Right hindlimb (tissue), 1 donor: ENCODE measurements around the gene TMEM184A.
"Not testable (repeated sequence)": the region's sequence is repeated elsewhere in the genome, so short reads cannot be mapped to it uniquely, and the experiment has no call there.

ENCODE experiments used
- DNase-seq: peaks from one replicate; pipeline ENCODE4 v3.0.0-alpha.2; 2018

TMEM184A gene

DNA sequence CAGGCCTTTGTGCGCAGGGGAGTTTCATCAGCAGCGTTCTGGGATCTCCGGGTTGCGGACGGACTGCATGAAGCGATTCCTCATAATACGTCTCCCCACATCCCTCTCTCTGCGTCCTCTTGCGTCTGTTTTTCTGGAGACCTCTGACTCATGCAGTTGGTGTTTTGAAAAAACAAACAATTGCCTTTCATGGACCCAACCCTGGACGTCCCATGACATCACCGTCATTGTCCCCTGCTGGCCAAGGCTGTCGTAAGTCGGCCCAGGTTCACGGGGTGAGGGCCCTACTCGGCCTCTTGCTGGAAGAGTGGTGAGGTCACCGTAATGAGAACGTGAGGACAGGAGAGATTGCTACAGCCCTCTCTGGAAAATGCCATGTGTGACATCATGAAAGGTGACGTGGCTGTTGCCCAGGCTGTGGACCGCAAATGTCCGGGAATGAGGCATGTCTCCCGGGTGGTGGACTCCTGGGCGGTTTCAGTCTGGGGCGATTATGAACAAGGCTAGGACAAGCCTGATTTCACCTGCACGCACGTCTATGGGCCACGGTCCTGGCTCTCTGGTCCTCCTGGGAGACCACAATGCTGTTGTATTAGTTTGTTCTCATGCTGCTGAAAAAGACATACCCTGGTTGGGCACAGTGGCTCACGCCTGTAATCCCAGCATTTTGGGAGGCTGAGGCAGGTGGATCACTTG is 35.3 kb downstream of the TMEM184A start:
- no peak for DNase-seq

GRCh38 chr7:1519322-1519922 is 36.6 kb downstream of the TMEM184A start:
- DNase-seq: not testable (repeated sequence)

DNA sequence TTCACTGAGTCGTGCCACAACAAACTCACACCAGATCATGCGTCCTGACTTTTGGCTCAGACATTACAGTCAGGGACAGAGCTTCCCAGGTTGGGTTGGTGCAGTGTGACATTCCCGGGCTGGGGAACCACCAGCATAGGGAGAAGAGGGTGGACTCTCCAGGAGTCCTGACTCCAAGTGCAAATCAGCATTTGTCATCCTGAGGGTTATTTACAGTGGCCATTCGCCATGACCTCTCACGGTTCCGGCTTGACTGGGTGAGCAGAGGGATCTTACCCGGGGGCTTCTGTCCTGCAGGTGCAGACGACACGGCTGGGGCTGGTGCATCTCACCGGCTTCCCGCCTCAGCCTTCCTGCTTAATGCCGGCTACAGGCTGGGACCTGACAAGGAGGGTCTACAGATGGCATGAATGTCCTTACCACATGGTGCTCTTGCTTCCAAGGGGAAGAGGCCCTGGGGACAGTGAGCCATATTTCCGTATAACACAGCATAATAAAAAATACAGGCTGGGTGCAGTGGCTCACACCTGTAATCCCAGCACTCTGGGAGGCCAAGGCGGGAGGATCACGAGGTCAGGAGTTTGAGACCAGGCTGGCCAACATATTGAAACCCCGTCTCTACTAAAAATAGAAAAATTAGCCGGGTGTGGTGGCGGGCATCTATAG is 39.3 kb downstream of the TMEM184A start:
- DNase-seq: no peak

DNA sequence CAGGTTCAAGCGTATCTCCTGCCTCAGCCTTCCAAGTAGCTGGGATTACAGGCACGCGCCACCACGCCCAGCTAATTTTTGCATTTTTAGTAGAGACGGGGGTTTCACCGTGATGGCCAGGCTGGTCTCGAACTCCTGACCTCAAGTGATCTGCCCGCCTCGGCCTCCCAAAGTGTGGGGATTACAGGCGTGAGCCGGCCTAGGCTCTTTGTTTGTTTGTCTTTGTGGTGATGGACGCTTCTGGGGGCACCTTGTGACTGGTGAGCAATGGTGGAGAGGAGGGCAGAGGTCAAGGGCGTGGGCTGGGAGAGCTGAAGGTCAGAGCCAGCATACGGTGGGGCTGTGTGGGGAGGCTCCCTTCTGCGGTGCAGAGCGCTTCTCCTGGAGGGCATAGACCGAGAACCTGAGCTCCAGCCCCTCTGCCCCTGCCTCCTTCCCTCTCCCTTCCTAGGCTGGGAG is 40.5 kb downstream of the TMEM184A start:
- DNase-seq: not testable (repeated sequence)

DNA sequence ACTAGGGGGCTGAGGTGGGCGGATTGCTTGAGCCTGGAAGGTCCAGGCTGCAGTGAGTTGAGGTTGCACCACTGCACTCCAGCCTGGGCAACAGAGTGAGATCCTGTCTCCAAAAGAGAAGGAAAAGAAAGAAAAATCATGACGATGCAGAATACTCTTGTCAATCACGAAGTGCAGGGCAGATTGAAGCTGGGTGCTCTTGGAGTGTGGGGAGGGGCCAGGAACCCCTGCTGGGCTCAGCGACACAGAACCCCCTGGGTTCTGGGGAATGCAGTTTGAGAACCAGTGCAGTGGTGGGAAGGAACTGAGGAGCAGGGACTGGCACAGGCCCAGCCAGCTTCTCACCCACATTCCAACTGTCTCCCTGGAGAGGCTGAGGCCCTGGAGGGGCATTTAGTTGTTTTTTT is 41.0 kb downstream of the TMEM184A start:
- no peak for DNase-seq

DNA sequence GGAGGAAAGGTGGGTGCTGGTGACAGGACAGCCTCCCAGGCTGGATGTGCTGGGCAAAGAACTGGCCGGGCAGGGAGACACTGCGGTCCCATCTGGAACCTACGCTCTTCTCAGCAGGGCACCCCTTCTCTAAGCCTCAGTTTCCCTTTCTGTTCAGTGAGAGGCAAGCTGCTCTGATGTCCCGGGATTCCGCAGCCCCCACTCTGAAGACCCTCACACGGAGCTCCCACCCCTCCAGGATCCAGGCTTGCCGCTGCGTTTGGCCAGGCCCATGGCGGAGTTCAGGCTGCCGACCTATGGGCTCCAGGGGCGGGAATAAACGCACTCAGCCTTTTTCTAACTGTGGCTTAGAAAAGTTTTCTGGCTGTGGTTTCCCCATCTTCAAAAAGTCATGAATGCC is 41.6 kb downstream of the TMEM184A start:
- no peak for DNase-seq

GRCh38 chr7:1513657-1514095 is 42.3 kb downstream of the TMEM184A start:
- DNase-seq: peak; percentile 40

GRCh38 chr7:1512781-1513656 is 43.0 kb downstream of the TMEM184A start:
- peak; percentile 62 for DNase-seq

GRCh38 chr7:1511444-1512422 is 44.3 kb downstream of the TMEM184A start:
- no peak for DNase-seq

DNA sequence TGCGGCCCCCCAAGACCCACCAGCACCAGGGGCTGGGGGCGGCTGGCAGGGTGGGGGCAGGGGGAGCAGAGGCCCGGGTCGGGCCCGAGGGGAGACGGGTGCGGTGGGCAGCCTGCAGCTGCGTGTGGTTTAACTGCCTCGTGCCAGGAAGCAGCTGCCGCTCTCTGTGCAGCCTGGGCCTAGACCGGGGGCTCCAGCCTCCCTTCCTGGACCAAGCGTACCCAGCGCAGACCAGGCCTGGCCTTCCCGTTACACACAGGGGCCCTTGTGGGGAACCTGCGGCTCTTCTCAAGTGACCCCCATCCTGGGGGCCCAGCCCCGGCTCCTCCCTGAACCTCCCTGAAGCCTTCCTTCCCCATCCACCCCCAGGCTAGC is 45.2 kb downstream of the TMEM184A start:
- no peak for DNase-seq

DNA sequence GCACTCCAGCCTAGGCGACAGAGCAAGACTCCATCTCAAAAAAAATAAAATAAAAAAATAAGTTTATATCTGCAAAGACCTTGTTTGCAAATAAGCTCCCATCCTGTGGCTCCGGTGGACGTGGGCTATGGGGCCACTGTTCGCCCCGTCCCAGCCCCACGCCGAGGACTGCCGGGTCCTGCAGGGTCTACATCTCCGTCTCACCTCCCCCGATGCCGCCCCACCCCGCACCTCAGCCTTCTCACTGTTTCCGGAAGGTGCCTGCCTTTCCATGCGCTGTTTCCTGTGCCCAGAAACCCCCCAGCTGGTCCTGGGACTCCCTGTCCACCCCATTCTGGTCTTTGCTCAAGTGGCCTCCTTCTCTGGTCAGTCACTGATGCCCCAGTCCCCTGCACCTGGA is 46.8 kb downstream of the TMEM184A start:
- no peak for DNase-seq

DNA sequence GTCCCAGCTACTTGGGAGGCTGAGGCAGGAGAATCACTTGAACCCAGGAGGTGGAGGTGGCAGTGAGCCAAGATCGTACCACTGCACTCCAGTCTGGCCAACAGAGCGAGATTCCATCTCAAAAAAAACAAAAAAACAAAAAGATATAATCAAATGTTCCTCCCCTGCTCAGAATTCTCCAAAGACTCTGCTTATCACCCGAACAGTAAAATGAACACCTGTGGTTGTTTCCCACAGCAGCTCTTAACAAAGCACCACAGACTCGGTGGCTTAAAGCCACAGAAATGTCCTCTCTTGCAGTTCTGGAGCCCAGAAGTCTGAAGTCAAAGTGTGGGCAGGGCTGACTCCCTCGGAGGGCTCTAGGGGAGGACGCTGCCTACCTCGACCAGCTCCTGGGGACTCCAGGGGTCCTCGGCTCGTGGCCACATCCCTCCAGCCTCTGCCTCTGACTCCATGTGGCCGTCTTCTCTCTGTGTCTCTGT is 47.7 kb downstream of the TMEM184A start:
- no peak for DNase-seq

GRCh38 chr7:1505731-1506550 is 50.1 kb downstream of the TMEM184A start:
- no peak for DNase-seq

- DNase-seq: peak; percentile 94
Observed at GRCh38 chr7:1503816-1504775, 51.9 kb downstream of the TMEM184A start, which contains the start of gene INTS1. INTS1 (minus strand) TSS chr7:1504389; CDS start chr7:1503960, 429 bp downstream.

DNA sequence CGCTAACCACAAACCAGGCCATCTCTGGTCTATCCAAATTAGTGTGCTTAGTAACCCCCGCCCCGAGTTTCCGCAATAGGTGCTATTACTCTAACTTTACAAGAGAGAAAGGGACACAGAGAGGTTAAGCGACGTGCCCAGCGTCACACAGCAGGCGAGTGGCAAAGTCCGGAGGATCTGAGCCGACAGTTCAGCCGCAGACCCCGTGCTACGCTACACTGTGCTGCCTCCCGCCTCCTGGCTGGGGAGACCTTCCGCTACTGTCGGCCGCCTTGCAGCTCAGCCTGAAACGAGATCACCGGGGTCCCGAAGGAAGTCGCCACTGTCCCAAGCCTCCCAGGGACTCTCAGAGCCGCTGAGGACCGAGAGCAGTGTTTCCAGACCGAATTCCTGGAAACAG is 52.6 kb downstream of the TMEM184A start:
- no peak for DNase-seq

DNA sequence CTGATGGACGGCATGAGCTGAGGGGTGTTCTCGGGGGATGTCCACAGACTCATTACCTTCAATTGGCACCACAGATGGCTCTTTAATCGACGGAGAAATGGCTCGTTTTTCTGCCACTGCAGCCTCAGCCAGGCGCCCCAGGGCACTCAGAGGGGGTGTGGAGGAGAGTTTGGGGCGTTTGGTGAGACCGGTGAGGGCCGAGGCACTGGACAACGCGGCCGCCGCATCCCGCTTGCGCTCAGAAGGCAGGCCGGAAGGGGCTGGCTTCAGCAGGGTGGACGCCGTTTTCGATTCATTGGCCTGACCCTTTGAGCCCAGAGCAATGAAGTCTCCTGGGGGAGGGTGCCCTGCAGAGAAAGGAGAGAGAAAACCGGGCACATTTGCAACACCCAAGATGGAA is 53.2 kb downstream of the TMEM184A start:
- no peak for DNase-seq

GRCh38 chr7:1501487-1502270 is 54.3 kb downstream of the TMEM184A start:
- no peak for DNase-seq

DNA sequence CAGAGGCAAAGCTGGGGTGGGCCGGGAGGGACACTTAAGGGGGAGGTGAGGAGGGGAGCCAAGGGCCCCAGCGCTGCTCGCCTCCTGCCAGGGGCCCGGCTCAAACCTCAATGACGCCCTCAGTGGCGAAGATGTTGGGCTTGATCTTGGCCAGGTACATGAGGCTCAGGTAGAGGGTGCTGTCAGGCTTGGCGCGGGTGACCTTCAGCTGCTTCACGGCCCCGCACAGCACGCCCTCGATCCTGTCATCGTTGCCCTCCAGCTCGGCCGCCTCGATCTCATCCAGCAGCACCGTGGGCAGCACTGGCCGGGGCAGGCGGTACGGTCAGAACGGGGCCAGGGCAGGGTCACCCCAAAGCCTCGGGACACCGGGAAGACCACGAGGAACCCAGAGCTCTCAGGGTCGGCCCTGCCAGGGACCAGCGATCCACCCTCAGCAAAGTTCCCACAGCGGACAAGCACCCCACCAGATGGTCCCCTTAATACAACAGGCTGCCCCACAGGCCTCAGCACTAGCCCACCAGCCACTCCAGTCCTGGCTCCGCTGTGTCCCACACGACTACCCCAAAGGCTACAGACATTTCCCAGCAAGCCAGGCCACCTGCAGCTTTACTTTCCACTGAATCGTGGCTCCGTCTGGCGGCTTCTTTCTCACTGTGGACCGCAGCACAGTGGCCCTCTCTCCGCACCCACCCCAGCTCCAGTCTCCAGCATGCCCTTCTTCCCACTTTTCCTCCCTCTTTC is 55.8 kb downstream of the TMEM184A start:
- no peak for DNase-seq
